HPDE6-E6E7 (cell line): ENCODE results near the gene KLF5.

Experiments
- DNase-seq: peaks from one replicate; pipeline ENCODE4 v3.0.0; 2011; ENCODE audit warnings: missing footprints; ENCODE audit errors: extremely low spot score

The KLF5 gene

DNA sequence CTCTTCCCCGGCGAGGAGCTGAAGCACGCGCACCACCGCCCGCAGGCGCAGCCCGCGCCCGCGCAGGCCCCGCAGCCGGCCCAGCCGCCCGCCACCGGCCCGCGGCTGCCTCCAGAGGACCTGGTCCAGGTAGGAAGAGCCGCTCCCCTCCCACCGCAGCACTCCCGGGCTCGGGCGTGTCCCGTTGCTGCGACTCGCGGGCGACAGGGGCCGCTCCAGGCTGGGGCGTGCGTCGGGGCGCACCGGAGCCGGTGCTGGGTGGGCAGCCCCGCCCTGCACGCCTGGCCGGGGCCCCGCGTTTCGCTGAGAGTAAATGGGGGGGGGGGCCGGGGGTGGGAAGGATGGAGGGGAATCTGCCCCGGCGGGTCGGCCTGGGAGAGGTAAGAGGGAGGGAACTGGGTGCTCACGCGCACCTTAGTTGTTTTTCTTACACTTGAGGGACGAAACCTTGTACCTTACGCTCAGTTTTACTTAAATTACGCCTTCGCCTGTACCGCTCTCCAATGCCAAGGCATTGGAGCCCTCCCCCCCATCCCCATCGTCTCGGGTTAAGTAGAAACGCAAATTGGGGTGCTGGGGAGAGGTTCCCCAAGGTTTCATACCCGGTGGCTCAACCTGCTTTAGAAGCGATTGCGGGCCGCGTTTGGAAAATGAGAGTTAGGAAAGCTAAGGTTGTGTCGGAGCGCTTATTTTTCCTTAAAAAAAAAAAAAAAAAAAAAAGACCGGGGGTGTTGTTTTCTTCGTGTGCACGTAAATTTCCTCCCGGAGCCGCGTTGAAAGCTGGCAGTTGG, 850 bp downstream of the KLF5 start:
- DNase-seq: no peak

DNA sequence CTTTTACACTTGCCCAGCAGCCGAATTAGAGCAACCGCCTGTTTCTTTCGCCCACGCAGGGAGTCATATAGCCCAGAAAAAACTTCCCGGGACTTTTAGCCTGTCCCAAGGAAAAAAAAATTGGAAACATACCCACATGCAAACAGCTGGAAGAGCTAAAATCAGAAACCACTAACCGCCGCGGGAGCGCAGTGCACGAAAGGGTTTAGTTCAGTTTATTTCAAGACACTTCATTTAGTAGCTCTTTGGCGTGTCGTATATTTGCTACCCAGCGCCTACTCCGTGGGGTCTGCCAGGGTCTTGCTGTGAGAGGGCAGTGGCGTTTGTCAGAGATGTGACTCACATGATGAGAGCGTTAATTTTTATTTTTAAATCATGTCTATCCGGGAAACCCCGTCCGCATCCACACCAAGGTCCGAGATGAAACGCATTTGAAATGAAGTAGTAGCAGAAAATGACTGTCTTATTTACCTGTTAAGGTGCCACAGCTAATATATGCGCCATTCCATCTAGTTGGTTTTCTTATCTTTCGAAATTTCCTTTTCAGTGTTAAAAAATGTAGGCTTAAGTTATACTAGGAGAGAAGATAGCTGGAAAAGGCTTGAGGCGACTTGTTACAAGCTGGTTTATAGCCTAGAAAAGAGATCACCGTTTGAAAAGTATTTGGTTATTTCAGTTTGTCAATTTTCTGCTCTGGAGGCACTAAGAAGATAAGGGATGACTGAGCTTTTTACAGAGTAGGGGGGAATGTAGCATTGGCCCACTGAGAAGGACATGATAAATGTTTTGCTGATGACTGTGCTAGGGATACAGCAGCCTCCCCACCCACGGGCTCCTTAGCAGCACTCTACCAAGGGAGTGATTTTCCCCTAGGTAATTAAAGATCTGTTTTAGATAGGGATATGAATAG, 1.7 kb downstream of the KLF5 start:
- DNase-seq: no peak

DNA sequence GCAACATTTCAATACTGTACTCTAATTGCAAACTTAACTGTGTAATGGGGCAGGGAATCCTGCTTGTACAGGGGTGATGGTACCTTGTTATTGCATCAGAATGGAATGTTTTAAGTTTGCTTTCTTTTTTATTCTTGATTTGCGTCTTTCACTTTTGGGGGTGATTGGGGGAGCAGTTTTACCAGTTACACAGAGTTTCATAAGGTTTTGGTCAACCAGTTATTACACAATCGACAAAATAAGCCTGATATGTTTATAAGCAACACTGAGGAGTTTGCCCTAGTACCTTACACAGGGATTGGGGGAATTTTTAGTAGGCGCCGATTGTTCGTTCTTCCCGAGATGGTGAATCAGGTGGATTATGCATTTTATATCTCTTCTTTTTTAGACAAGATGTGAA, 2.7 kb downstream of the KLF5 start:
- DNase-seq: no peak

DNA sequence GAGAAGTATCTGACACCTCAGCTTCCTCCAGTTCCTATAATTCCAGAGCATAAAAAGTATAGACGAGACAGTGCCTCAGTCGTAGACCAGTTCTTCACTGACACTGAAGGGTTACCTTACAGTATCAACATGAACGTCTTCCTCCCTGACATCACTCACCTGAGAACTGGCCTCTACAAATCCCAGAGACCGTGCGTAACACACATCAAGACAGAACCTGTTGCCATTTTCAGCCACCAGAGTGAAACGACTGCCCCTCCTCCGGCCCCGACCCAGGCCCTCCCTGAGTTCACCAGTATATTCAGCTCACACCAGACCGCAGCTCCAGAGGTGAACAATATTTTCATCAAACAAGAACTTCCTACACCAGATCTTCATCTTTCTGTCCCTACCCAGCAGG, 3.1 kb downstream of the KLF5 start:
- DNase-seq: no peak

DNA sequence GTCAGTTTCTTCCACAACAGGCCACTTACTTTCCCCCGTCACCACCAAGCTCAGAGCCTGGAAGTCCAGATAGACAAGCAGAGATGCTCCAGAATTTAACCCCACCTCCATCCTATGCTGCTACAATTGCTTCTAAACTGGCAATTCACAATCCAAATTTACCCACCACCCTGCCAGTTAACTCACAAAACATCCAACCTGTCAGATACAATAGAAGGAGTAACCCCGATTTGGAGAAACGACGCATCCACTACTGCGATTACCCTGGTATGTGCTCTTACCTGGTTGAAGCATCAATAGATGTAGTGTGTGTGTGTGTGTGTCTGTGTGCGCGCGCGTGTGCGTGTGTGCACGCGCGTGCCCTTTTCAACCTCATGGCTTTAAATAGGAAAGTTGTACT, 3.7 kb downstream of the KLF5 start:
- no peak for DNase-seq

DNA sequence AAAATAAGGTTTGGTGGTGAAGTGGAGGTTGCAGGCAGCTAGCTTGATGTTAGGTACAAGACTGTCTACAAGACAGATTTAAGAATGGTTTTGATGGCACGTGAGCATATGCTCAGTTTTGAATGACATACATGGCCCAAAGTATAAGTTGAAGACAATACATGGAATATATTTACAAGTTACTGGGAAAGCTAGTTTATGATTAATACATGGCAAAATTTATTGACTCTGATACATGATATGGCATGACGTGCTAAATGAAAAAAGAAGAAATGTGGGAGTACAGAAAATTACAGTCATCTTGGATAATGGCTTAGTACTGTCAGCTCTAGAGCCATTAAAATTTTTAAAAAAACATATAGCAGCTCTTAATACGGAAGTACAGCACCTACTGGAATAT, 4.4 kb downstream of the KLF5 start:
- no peak for DNase-seq

DNA sequence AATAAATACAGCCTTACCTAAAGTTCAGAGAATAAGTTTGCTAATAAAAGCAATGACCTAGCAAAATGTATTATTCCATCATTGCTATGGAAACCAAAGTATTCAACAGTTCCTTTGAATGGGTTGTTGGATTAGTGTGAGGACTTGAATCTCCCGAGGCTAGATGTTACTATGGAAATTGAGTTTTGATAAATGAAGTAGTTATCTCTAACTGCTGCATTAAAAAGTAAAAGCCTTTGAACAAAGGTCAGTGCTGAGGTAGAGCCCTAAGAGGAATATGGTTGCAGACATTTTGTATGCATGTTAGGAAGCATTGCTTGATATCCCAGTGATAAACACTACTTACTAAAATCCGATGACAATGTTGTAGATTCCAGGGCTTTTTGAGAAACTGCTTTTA, 6.2 kb downstream of the KLF5 start:
- no peak for DNase-seq

DNA sequence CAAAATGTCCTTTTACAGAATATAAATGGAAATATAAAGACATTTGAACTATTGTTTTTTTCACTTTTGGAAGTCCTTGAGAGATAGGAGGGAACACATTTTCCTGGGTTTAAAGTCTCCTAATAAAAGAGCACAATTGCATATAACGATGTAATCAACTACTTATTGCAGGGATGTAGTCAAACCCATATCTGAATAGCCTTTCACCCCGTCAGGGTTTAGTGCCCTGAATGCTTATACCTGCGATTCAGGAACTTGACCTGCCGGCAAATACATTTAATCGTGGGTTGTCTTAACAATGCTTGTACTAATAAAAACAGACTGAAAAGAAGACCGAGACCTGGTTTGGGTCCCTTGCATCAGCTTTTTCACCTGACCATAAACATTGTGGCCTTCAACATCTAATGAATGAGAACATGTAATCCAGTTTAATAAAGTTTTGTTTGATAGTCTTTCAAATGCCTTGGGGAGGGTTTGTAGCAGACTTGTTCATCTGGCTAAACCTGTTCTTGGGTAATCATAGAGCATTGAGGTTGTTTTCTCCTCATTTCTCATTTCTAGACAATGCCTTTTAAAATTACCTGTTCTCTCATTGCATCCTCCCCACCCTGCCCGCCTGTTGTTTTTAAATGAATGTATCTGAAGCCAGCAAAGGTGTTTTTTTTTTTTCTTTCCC, 7.0 kb downstream of the KLF5 start:
- DNase-seq: no peak

DNA sequence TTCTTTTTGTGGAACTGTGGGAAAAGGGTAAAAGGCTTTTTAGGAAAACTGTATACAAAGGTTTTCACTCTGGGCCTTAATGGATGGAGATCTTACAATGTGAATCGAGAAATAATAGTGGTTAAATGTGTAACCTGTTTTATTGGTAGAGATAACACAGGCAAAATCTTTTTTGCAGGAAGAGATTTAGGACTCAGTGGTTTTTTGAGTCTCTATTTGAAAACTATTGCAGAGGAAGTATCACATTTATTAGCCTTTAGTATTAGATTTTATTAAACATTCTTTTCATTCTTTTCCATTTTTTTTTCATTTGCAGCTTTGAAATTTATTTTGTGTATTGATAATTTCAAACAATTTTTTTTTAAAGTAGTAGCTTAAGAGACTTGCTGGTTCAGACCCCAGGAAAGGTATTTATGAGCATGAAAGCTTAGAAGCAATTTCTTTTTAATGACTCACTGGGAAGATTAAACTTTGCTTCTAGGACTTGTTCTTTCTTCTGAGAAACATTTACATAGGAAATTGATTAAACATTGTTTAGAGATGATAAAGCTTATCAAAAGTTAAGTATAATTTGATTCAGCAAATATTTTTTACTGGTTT, 10.5 kb downstream of the KLF5 start:
- DNase-seq: no peak

DNA sequence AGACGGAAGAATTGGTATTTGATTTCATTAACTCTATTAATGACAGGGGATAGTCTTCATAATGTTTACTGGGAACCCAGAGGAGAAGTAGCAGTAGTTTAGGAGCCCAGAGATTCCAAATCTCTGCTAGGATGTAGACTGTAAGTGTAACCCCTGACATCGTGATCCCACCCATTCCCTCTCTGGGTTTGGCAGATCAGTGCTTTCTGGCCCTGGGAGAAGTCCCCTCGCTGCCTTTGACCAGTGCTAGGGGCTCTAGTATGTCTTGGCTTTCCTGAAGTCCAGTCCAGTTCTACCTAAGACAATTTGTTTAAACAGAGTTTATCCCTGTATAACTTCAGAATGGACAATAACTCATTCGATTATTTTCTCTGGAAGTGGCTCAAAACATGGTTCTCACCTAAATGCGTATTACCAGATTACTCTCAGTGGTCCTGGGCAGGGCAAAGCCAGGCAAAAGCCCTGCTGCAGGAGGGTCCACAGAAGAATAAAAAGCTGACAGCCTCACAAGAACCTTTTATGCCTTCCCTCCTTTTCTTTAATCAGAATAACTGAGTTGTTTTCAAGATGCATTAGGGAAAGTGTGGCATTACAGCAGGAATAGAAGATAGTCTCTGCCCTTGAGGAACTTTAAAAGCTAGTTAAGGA, 11.8 kb downstream of the KLF5 start:
- DNase-seq: no peak

DNA sequence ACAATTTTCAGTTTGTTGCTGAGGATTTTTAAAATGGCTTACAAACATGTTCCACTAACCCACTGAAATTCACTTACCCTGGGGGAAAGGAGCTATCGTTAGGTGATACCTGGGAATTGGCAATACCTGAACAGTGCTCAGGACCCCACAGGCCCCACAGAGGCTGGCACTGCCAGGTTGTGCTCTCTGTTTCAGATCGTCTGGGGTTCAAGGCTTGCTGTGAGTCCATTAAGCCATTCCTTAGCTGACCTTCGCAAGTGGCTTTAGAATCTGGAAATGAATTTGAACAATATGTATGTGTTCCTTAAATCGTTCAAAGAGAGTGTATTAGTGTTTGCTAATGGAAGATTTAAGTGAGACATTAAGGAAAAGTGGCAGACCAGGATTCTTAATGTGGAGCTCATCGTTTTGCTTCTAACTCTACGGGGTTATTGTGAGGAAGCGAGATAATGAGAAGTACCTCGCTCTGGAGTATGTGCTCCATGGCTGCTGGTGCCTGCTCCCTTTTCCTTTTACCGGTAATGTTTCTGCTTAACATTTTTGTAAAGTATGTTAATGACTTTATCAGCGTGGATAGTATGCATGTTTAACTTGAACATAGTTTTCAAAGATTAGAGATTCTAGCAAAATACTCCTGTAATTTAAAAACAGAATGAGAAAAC, 13.6 kb downstream of the KLF5 start:
- no peak for DNase-seq

DNA sequence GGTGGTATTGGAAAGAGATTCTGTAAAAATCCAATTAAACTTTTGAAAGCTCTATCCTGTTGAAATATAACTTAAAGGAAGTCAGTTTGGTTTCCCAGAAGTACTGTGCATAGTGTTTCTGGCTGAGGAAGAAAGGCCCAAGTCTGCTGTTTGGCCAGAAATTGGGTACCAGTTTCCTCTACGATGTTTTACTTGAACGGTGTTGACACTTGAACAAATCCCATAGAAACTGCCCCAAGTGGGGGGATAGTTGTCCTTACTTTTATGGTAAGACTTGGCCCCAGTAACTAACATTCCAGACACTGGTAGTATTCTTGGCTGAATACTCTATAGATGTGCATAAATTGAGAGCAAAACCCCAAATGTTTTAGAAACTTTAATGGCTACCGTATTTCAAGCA, 14.2 kb downstream of the KLF5 start:
- no peak for DNase-seq

DNA sequence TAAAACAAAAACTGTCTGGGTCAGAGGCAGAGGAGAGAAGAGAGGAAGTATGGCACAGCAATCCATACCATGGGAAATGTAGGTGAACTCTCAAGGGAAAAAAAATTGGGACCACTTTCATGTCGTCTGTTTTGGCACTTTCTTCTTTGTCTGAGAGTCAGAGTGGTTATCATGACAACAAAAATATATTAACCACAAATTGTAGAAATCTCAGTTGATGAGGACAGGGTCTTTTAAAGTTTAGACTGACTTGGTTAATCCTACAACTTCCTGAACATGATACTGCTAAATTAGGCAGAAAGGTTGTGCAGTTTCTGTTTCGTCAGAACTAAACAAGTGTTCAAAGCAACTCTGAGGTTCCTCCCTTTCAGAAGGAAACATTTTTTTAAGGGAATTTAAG, 15.2 kb downstream of the KLF5 start:
- no peak for DNase-seq

DNA sequence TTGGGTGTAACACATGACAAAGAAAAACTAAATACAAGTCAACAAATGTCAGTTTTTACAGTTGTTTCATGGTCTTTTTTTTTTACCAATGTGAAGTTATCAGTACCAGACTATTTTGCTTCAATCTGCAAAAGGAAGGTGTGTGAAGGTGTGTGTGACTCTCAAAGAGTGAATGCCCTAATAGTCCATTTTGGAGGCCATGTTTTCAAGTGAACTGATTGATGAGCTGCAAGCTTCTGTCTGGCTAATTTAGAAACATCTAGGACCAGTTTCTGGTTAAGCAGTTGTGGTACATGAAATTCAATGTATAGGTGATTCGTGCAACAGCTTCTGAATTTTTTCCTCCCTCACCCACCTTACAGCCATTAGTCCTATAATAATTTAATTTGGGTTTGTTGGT, 16.1 kb downstream of the KLF5 start:
- no peak for DNase-seq

DNA sequence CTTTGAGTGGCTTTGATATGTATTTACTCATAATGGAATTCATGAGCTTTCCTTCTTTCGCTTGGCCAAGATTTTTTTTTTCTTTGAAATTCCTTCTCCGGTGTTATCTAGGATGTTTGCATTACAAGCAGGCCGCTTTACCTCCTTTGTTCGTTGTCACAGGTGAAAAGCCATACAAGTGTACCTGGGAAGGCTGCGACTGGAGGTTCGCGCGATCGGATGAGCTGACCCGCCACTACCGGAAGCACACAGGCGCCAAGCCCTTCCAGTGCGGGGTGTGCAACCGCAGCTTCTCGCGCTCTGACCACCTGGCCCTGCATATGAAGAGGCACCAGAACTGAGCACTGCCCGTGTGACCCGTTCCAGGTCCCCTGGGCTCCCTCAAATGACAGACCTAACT, 16.7 kb downstream of the KLF5 start:
- no peak for DNase-seq

DNA sequence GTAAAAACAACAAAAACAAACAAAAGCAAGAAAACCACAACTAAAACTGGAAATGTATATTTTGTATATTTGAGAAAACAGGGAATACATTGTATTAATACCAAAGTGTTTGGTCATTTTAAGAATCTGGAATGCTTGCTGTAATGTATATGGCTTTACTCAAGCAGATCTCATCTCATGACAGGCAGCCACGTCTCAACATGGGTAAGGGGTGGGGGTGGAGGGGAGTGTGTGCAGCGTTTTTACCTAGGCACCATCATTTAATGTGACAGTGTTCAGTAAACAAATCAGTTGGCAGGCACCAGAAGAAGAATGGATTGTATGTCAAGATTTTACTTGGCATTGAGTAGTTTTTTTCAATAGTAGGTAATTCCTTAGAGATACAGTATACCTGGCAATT, 17.1 kb downstream of the KLF5 start:
- no peak for DNase-seq

DNA sequence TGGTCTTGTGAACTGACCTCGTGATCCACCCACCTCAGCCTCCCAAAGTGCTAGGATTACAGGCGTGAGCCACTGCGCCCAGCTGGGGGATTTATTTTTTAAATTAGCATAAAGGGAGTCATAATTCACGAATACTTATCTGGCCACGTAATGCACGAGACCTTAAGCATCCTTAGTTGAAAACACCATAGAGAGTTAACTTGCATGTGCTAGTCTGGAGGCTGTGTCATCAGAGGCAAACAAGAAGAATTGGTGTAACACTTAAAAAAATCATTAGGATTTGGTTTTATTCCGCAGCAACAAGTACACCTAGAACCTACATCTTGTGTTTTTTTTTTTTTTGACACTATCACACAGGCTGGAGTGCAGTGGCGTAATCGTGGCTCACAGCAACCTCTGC, 19.1 kb downstream of the KLF5 start:
- no peak for DNase-seq

DNA sequence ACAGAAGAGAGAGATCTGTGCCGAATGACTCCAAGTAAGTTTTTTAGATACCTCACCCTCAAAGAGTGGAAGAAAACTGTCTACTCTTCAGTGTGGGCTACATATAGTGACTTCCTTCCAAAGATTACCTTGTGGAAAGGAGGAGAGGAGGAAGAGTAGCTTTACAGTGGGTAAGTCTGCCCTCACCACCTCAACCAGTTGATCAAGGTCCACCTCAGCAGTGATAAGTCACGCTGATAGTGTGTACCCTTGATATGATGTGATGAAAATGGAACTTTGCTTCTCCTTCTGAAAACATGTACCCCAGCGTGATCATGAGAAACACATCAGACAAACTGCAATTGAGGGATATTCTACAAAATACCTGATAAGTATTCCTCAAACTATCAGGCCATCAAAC, 20.6 kb downstream of the KLF5 start:
- no peak for DNase-seq

DNA sequence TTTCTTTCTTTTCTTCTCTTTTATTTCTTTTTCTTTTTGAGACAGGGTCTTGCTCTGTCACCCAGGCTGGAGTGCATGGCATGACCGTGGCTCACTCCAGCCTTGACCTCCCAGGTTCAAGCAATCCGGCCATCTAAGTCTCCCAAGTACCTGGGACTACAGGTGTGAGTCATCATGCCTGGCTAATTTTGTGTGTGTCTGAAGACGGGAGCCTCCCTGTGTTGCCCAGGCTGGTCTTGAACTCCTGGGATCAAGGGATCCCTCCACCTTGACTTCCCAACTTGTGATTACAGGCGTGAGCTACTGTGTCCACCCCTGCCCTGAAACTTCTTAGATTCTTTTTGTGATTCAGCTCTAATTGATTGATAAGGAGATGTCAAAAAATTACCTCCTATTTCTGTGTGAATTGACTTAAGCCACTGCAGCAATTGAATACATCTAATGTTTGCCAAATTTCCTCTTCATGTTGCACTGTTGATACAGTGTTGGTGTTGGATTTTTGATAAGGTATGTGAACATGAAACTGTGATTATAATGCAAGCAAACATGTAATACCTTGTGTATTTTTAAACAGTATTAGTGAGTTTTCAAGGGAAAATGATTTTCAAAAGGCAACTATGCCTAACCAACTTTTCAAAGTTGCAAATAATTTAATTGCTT, 22.6 kb downstream of the KLF5 start:
- no peak for DNase-seq

DNA sequence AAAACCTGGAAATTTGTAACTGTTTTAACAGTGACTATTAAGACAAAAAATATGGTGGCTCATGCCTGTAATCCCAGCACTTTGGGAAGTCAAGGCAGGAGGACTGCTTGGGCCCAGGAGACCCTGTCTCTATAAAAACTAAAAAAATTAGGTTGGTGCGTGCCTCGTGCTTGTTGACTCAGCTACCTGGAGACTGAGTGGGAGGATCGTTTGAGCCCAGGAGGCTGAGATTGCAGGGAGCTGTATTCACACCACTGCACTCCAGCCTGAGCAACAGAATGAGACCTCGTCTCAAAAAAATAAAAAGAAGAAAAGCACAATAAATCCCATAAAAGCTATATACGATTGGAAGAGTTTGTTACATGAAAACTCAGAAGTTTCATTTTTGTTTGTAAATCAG, 23.7 kb downstream of the KLF5 start:
- no peak for DNase-seq

DNA sequence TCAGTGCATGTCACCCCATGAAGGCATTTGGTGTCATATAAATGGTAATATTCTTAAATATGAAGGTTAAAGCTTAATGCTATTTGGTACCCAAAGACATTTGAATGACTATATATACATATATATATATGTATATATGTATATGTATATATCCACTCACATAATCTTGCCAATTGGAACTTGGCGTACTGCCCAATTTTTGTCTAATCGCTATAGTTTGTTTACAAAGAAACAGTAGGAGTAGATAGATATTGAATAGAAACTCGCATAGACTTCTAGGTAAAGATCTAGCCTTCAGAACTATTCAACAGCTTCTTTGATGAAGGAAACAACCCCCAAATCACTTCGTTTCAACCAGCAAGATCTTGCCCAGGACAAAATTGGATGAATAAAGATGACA, 24.1 kb downstream of the KLF5 start:
- no peak for DNase-seq
